ENCODE results near the gene SRP54.

The SRP54 gene

GRCh38 chr14:35045798-35046047 is 62.9 kb downstream of the SRP54 start:
- ChIA-PET CTCF (interaction anchor here (0.7 to 1.3 kb wide), 3 partner anchors 10 to 357 kb away, joined by 3 read pairs; no protein-coding TSS in a partner anchor), POLR2A (interaction anchor here (0.6 to 1.8 kb wide), 2 partner anchors 206 to 369 kb away, joined by 3 read pairs; no protein-coding TSS in a partner anchor)
- 2% methylated on average over 6 of the region's 6 CpGs for WGBS (ENCODE audit: insufficient coverage)
- Histone ChIP-seq H3K4me3 (ENCODE audit: control insufficient read depth in 1 of 7, extremely low read depth in 1 of 7, insufficient read depth in 4 of 7, low read depth in 2 of 7, low read length in 6 of 7) (peak overlapping the region; percentile 35 to 95 (median 82)), H3K27me3 (replicated peaks in 2 of 5; ENCODE audit: control insufficient read depth in 4 of 5, insufficient read depth in 5 of 5, low read length in 4 of 5) (no peaks in the 10 kb centered on the region), H3K9me3 (ENCODE audit: control extremely low read depth in 1 of 5, control insufficient read depth in 4 of 5, insufficient read depth in 2 of 5, low read depth in 1 of 5, low read length in 4 of 5) (no peaks in the 10 kb centered on the region), H3K27ac (ENCODE audit: insufficient read depth in 1 of 2, low read depth in 1 of 2, low read length in 2 of 2, poor library complexity in 1 of 2, severe bottlenecking in 2 of 2) (peak overlapping the region; percentile 95 to 97), H3K4me1 (ENCODE audit: control extremely low read depth in 1 of 4, control insufficient read depth in 4 of 4, insufficient read depth in 4 of 4, low read length in 3 of 4) (peaks cover 12 to 17% (median 15%) of the 10 kb centered on the region in 4 experiments), H3K36me3 (ENCODE audit: control insufficient read depth in 4 of 4, insufficient read depth in 4 of 4, low read length in 3 of 4) (peaks cover 0 to 6% (median 0%) of the 10 kb centered on the region in 4 experiments)
- no peak for DNase-seq

GRCh38 chr14:35046048-35046750 is 63.4 kb downstream of the SRP54 start, which contains the start of gene FAM177A1:
Gene FAM177A1, plus strand, starts transcription at chr14:35046272. Its CDS starts 192 bp downstream, at chr14:35046464.
- no peaks in the 10 kb centered on the region for H3K27me3 ChIP-seq (replicated peaks in 2 of 5; ENCODE audit: control insufficient read depth in 4 of 5, insufficient read depth in 5 of 5, low read length in 4 of 5)
- ChIA-PET POLR2A (interaction anchor here (0.6 to 1.8 kb wide), 4 partner anchors 13 to 369 kb away, joined by 3 to 5 read pairs (median 3); partner anchors contain the start of gene SRP54), CTCF (interaction anchor here (0.7 to 1.3 kb wide), 3 partner anchors 9 to 356 kb away, joined by 3 read pairs; no protein-coding TSS in a partner anchor)
- no peaks in the 10 kb centered on the region for H3K9me3 ChIP-seq (ENCODE audit: control extremely low read depth in 1 of 5, control insufficient read depth in 4 of 5, insufficient read depth in 2 of 5, low read depth in 1 of 5, low read length in 4 of 5)
- H3K27ac ChIP-seq (ENCODE audit: insufficient read depth in 1 of 2, low read depth in 1 of 2, low read length in 2 of 2, poor library complexity in 1 of 2, severe bottlenecking in 2 of 2): peak within 1 kb of the TSS; percentile 95 to 97
- H3K4me3 ChIP-seq (ENCODE audit: control insufficient read depth in 1 of 7, extremely low read depth in 1 of 7, insufficient read depth in 4 of 7, low read depth in 2 of 7, low read length in 6 of 7): peak within 1 kb of the TSS; percentile 71 to 95 (median 83)
- WGBS (ENCODE audit: insufficient coverage): 0% methylated on average over 72 of the region's 77 CpGs
- peaks cover 0 to 6% (median 0%) of the 10 kb centered on the region in 4 experiments for H3K36me3 ChIP-seq (ENCODE audit: control insufficient read depth in 4 of 4, insufficient read depth in 4 of 4, low read length in 3 of 4)
- peak; percentile 98 to 100 (median 99) for DNase-seq
- peaks cover 12 to 17% (median 15%) of the 10 kb centered on the region in 4 experiments for H3K4me1 ChIP-seq (ENCODE audit: control extremely low read depth in 1 of 4, control insufficient read depth in 4 of 4, insufficient read depth in 4 of 4, low read length in 3 of 4)

- WGBS (ENCODE audit: insufficient coverage): 27% methylated on average over 16 of the region's 23 CpGs
- H3K9me3 ChIP-seq (ENCODE audit: control extremely low read depth in 1 of 5, control insufficient read depth in 4 of 5, insufficient read depth in 2 of 5, low read depth in 1 of 5, low read length in 4 of 5): no peaks in the 10 kb centered on the region
- peaks cover 0 to 8% (median 0%) of the 10 kb centered on the region in 4 experiments for H3K36me3 ChIP-seq (ENCODE audit: control insufficient read depth in 4 of 4, insufficient read depth in 4 of 4, low read length in 3 of 4)
- H3K4me1 ChIP-seq (ENCODE audit: control extremely low read depth in 1 of 4, control insufficient read depth in 4 of 4, insufficient read depth in 4 of 4, low read length in 3 of 4): peaks cover 12 to 17% (median 15%) of the 10 kb centered on the region in 4 experiments
- CTCF ChIA-PET: interaction anchor here (1.1 to 1.3 kb wide), 3 partner anchors 47 to 374 kb away, joined by 3 to 4 read pairs (median 3); no protein-coding TSS in a partner anchor
- POLR2A ChIA-PET: interaction anchor here (0.8 to 1.8 kb wide), 3 partner anchors 12 to 368 kb away, joined by 3 to 5 read pairs (median 3); partner anchors contain the start of gene SRP54
- H3K27me3 ChIP-seq (replicated peaks in 2 of 5; ENCODE audit: control insufficient read depth in 4 of 5, insufficient read depth in 5 of 5, low read length in 4 of 5): no peaks in the 10 kb centered on the region
- peak overlapping the region; percentile 71 to 95 (median 83) for H3K4me3 ChIP-seq (ENCODE audit: control insufficient read depth in 1 of 7, extremely low read depth in 1 of 7, insufficient read depth in 4 of 7, low read depth in 2 of 7, low read length in 6 of 7)
- peak overlapping the region; percentile 85 to 97 for H3K27ac ChIP-seq (ENCODE audit: insufficient read depth in 1 of 2, low read depth in 1 of 2, low read length in 2 of 2, poor library complexity in 1 of 2, severe bottlenecking in 2 of 2)
- peak in 2 of 3 donors; percentile 61 to 73 for DNase-seq
Measured at GRCh38 chr14:35046751-35047536, 64.2 kb downstream of the SRP54 start.

GRCh38 chr14:35047976-35048513 is 65.3 kb downstream of the SRP54 start:
- CTCF ChIA-PET: interaction anchor here (0.6 to 1.1 kb wide), 2 partner anchors 16 to 67 kb away, joined by 3 to 4 read pairs; no protein-coding TSS in a partner anchor
- POLR2A ChIA-PET: no interaction called here
- Histone ChIP-seq H3K9me3 (ENCODE audit: control extremely low read depth in 1 of 5, control insufficient read depth in 4 of 5, insufficient read depth in 2 of 5, low read depth in 1 of 5, low read length in 4 of 5) (no peaks in the 10 kb centered on the region), H3K27ac (ENCODE audit: insufficient read depth in 1 of 2, low read depth in 1 of 2, low read length in 2 of 2, poor library complexity in 1 of 2, severe bottlenecking in 2 of 2) (no peak overlapping the region), H3K4me1 (ENCODE audit: control extremely low read depth in 1 of 4, control insufficient read depth in 4 of 4, insufficient read depth in 4 of 4, low read length in 3 of 4) (peaks cover 12 to 17% (median 15%) of the 10 kb centered on the region in 4 experiments), H3K4me3 (ENCODE audit: control insufficient read depth in 1 of 7, extremely low read depth in 1 of 7, insufficient read depth in 4 of 7, low read depth in 2 of 7, low read length in 6 of 7) (no peak overlapping the region), H3K27me3 (replicated peaks in 2 of 5; ENCODE audit: control insufficient read depth in 4 of 5, insufficient read depth in 5 of 5, low read length in 4 of 5) (no peaks in the 10 kb centered on the region), H3K36me3 (ENCODE audit: control insufficient read depth in 4 of 4, insufficient read depth in 4 of 4, low read length in 3 of 4) (peaks cover 0 to 10% (median 0%) of the 10 kb centered on the region in 4 experiments)
- no peak for DNase-seq
- 100% methylated on average over 2 of the region's 4 CpGs for WGBS (ENCODE audit: insufficient coverage)

- Histone ChIP-seq H3K36me3 (ENCODE audit: control insufficient read depth in 4 of 4, insufficient read depth in 4 of 4, low read length in 3 of 4) (peaks cover 0 to 19% (median 1%) of the 10 kb centered on the region in 4 experiments), H3K4me3 (ENCODE audit: control insufficient read depth in 1 of 7, extremely low read depth in 1 of 7, insufficient read depth in 4 of 7, low read depth in 2 of 7, low read length in 6 of 7) (no peak overlapping the region), H3K9me3 (ENCODE audit: control extremely low read depth in 1 of 5, control insufficient read depth in 4 of 5, insufficient read depth in 2 of 5, low read depth in 1 of 5, low read length in 4 of 5) (no peaks in the 10 kb centered on the region), H3K27me3 (replicated peaks in 2 of 5; ENCODE audit: control insufficient read depth in 4 of 5, insufficient read depth in 5 of 5, low read length in 4 of 5) (no peaks in the 10 kb centered on the region), H3K27ac (ENCODE audit: insufficient read depth in 1 of 2, low read depth in 1 of 2, low read length in 2 of 2, poor library complexity in 1 of 2, severe bottlenecking in 2 of 2) (no peak overlapping the region), H3K4me1 (ENCODE audit: control extremely low read depth in 1 of 4, control insufficient read depth in 4 of 4, insufficient read depth in 4 of 4, low read length in 3 of 4) (peaks cover 5 to 10% (median 7%) of the 10 kb centered on the region in 4 experiments)
- POLR2A ChIA-PET: no interaction called here
- WGBS (ENCODE audit: insufficient coverage): 0% methylated on average over 1 of the region's 1 CpG
- CTCF ChIA-PET: interaction anchor here (0.5 kb wide), 1 partner anchor 54 kb away, joined by 3 read pairs; no protein-coding TSS in a partner anchor
- DNase-seq: peak in 2 of 3 donors; percentile 33 to 40
Measured at GRCh38 chr14:35050652-35051051, 67.9 kb downstream of the SRP54 start.

GRCh38 chr14:35051796-35052195 is 69.0 kb downstream of the SRP54 start:
- DNase-seq: no peak

More at GRCh38 chr14:35051796-35052195, 69.0 kb downstream of the SRP54 start:
- Histone ChIP-seq H3K27me3 (replicated peaks in 2 of 5; ENCODE audit: control insufficient read depth in 4 of 5, insufficient read depth in 5 of 5, low read length in 4 of 5) (no peaks in the 10 kb centered on the region), H3K9me3 (ENCODE audit: control extremely low read depth in 1 of 5, control insufficient read depth in 4 of 5, insufficient read depth in 2 of 5, low read depth in 1 of 5, low read length in 4 of 5) (no peaks in the 10 kb centered on the region), H3K4me3 (ENCODE audit: control insufficient read depth in 1 of 7, extremely low read depth in 1 of 7, insufficient read depth in 4 of 7, low read depth in 2 of 7, low read length in 6 of 7) (no peak overlapping the region), H3K36me3 (ENCODE audit: control insufficient read depth in 4 of 4, insufficient read depth in 4 of 4, low read length in 3 of 4) (peaks cover 0 to 19% (median 2%) of the 10 kb centered on the region in 4 experiments), H3K4me1 (ENCODE audit: control extremely low read depth in 1 of 4, control insufficient read depth in 4 of 4, insufficient read depth in 4 of 4, low read length in 3 of 4) (peaks cover 5 to 8% (median 6%) of the 10 kb centered on the region in 4 experiments), H3K27ac (ENCODE audit: insufficient read depth in 1 of 2, low read depth in 1 of 2, low read length in 2 of 2, poor library complexity in 1 of 2, severe bottlenecking in 2 of 2) (no peak overlapping the region)
- POLR2A ChIA-PET: no interaction called here
- CTCF ChIA-PET: interaction anchor here (1.3 kb wide), 1 partner anchor 14 kb away, joined by 3 read pairs; no protein-coding TSS in a partner anchor
- no CpG with 5 or more reads among the region's 1 CpG for WGBS (ENCODE audit: insufficient coverage)

All from common myeloid progenitor, CD34-positive (primary cell).